Natural killer cell (primary cell): ENCODE data around the gene SCAPER. TPM values are rescaled to one million over a fixed set of nuclear protein-coding genes. Genes with fewer than 3 reads are reported as not detected.

Source experiments
- ATAC-seq, 3 donors: fragments of 150-1000 bp in 2 of 3; fragments of 200-7000 bp in 1 of 3; cut with Tn5 transposase; 1 replicate in 1 of 3; 2 replicates in 2 of 3; pipeline ENCODE4 v1.10.0; 2021; ENCODE audit warnings: mild to moderate bottlenecking in 2 of 3, moderate library complexity in 2 of 3
- DNase-seq, 2 donors: peaks; one replicate each; pipeline versions ENCODE4 v3.0.0 to v3.0.0-alpha.2; 2013 to 2021; ENCODE audit warnings: mixed read lengths in 1 of 2
- H3K27ac ChIP-seq: one replicate; pipeline ENCODE4 v1.5.1; 2013; ENCODE audit warnings: mild to moderate bottlenecking, low read length
- H3K27me3 ChIP-seq: one replicate; pipeline ENCODE4 v1.6.1; 2013; ENCODE audit warnings: low read length; ENCODE audit not compliant: control insufficient read depth, insufficient read depth
- H3K36me3 ChIP-seq: one replicate; pipeline ENCODE4 v1.6.1; 2013; ENCODE audit warnings: low read length; ENCODE audit not compliant: control insufficient read depth, insufficient read depth
- H3K4me1 ChIP-seq: one replicate; pipeline ENCODE4 v1.6.1; 2013; ENCODE audit warnings: low read length; ENCODE audit not compliant: control insufficient read depth, insufficient read depth
- H3K4me3 ChIP-seq: one replicate; pipeline ENCODE4 v1.5.1; 2013; ENCODE audit warnings: low read length
- H3K9me3 ChIP-seq: one replicate; pipeline ENCODE4 v1.6.1; 2013; ENCODE audit warnings: low read length; ENCODE audit not compliant: control insufficient read depth, insufficient read depth
- H3K27ac Mint-ChIP-seq, 2 donors: one replicate each; pipeline ENCODE4 v1.8.0; 2022; ENCODE audit warnings: mild to moderate bottlenecking in 2 of 2, mixed read lengths in 2 of 2, moderate library complexity in 1 of 2
- H3K27me3 Mint-ChIP-seq, 2 donors: one replicate each; pipeline ENCODE4 v1.8.0; 2022; ENCODE audit warnings: low read depth in 2 of 2, mixed read lengths in 2 of 2
- H3K36me3 Mint-ChIP-seq: one replicate; pipeline ENCODE4 v1.8.0; 2022; ENCODE audit warnings: mixed read lengths
- H3K4me1 Mint-ChIP-seq, 2 donors: one replicate each; pipeline ENCODE4 v1.8.0; 2022; ENCODE audit warnings: mixed read lengths in 2 of 2
- H3K4me3 Mint-ChIP-seq: one replicate; pipeline ENCODE4 v1.8.0; 2022; ENCODE audit warnings: mild to moderate bottlenecking, moderate library complexity, mixed read lengths
- H3K9me3 Mint-ChIP-seq, 2 donors: one replicate each; pipeline ENCODE4 v1.8.0; 2022; ENCODE audit warnings: mixed read lengths in 2 of 2
- WGBS: methylation state at CpG from one replicate; pipeline ENCODE4 v1.1.7; 2013; ENCODE audit warnings: missing lambda C conversion rate; ENCODE audit not compliant: insufficient coverage; 5-methylcytosine and 5-hydroxymethylcytosine counted together
- intact Hi-C: fragments of 100-400 bp; cut with micrococcal nuclease; formaldehyde crosslinking; loops from one replicate; pipeline ENCODE4 v1.14.2; 2022
- total RNA-seq, 4 donors: library from RNA; stranded (reverse); fragments of 120-200 nt in 1 of 4; gene quantifications; one replicate each; pipeline versions ENCODE4 v1.2.3 to v1.2.4, GENCODE V29; 2013 to 2022
- TF ChIP-seq, protein P1 (sequence below): fragments of 200-600 bp; IDR thresholded peaks from one replicate; pipeline ENCODE4 v1.8.0; 2022; ENCODE audit warnings: antibody characterized with exemption

The SCAPER gene
- total RNA-seq, 3 donors from 2014 or later (not counting 1 experiment from before 2014, with no cell fraction given) = 48.1 to 53.6 (median 51.8) TPM

- no peak overlapping the region for H3K4me3 ChIP-seq
- H3K27me3 ChIP-seq = no peaks in the 10 kb centered on the region
- H3K36me3 ChIP-seq = no peaks in the 10 kb centered on the region
- H3K4me1 ChIP-seq = no peaks in the 10 kb centered on the region
- H3K9me3 Mint-ChIP-seq = no peaks in the 10 kb centered on the region
- intact Hi-C loops = no loop called here
- H3K9me3 ChIP-seq = no peaks in the 10 kb centered on the region
- no peak overlapping the region for H3K27ac Mint-ChIP-seq
- no peak overlapping the region for H3K27ac ChIP-seq
- DNase-seq (no peak), ATAC-seq (no peak)
- TF ChIP-seq, protein P1, sequence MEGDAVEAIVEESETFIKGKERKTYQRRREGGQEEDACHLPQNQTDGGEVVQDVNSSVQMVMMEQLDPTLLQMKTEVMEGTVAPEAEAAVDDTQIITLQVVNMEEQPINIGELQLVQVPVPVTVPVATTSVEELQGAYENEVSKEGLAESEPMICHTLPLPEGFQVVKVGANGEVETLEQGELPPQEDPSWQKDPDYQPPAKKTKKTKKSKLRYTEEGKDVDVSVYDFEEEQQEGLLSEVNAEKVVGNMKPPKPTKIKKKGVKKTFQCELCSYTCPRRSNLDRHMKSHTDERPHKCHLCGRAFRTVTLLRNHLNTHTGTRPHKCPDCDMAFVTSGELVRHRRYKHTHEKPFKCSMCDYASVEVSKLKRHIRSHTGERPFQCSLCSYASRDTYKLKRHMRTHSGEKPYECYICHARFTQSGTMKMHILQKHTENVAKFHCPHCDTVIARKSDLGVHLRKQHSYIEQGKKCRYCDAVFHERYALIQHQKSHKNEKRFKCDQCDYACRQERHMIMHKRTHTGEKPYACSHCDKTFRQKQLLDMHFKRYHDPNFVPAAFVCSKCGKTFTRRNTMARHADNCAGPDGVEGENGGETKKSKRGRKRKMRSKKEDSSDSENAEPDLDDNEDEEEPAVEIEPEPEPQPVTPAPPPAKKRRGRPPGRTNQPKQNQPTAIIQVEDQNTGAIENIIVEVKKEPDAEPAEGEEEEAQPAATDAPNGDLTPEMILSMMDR = no peak
- WGBS = 95% methylated on average over 3 of the region's 3 CpGs
- no peaks in the 10 kb centered on the region for H3K27me3 Mint-ChIP-seq
- no peaks in the 10 kb centered on the region for H3K36me3 Mint-ChIP-seq
- no peak overlapping the region for H3K4me3 Mint-ChIP-seq
- no peaks in the 10 kb centered on the region for H3K4me1 Mint-ChIP-seq
Observed at GRCh38 chr15:76359152-76359551, 546.0 kb downstream of the SCAPER start.

- H3K27me3 Mint-ChIP-seq = no peaks in the 10 kb centered on the region
- Histone ChIP-seq H3K4me3 (no peak overlapping the region), H3K27me3 (no peaks in the 10 kb centered on the region), H3K4me1 (no peaks in the 10 kb centered on the region), H3K9me3 (no peaks in the 10 kb centered on the region), H3K36me3 (no peaks in the 10 kb centered on the region), H3K27ac (no peak overlapping the region)
- WGBS = 95% methylated on average over 3 of the region's 3 CpGs
- DNase-seq = no peak
- H3K27ac Mint-ChIP-seq = no peak overlapping the region
- no peaks in the 10 kb centered on the region for H3K4me1 Mint-ChIP-seq
- H3K9me3 Mint-ChIP-seq = no peaks in the 10 kb centered on the region
- H3K4me3 Mint-ChIP-seq = no peak overlapping the region
- TF ChIP-seq, protein P1 = no peak
- intact Hi-C loops = no loop called here
- ATAC-seq = no peak
- no peaks in the 10 kb centered on the region for H3K36me3 Mint-ChIP-seq
Observed at GRCh38 chr15:76358453-76358852, 546.7 kb downstream of the SCAPER start.

DNA sequence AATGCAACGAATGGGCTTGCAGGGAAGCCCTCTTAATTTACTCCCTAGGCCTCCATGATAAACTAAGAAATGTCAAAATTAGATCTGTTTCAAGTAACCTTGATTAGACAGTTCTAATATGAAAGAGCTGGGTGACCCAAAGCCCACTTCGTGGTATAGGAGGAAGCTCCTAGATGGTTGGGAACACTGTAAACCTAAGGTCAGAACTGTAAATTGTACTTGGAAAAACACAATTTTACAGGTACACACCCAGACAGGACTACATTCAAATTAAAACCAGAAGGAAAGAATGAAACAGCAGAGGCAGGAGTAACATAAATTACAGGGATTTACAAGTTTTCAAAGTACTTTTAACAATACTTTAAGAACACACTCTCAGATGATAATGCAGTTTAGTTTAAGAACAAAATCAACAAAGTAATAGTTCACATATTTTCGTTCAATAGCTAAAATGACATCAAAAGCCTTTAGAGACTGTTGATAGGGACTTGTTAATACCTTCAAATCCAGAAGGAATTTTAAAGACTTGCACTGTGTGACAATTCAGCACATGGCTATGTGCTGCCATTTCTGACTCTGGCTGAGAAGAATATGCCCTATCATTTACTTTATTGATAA is 550.2 kb downstream of the SCAPER start:
- intact Hi-C loops = no loop called here
- Mint-ChIP-seq H3K4me3 (no peak overlapping the region), H3K27ac (no peak overlapping the region), H3K27me3 (no peaks in the 10 kb centered on the region), H3K4me1 (no peaks in the 10 kb centered on the region), H3K9me3 (no peaks in the 10 kb centered on the region), H3K36me3 (no peaks in the 10 kb centered on the region)
- Histone ChIP-seq H3K36me3 (peaks cover 2% of the 10 kb centered on the region), H3K4me3 (no peak overlapping the region), H3K4me1 (no peaks in the 10 kb centered on the region), H3K27ac (no peak overlapping the region), H3K27me3 (no peaks in the 10 kb centered on the region), H3K9me3 (no peaks in the 10 kb centered on the region)
- TF ChIP-seq, protein P1 = no peak
- DNase-seq (no peak), ATAC-seq (no peak)
- WGBS = 95% methylated on average over 3 of the region's 3 CpGs

DNA sequence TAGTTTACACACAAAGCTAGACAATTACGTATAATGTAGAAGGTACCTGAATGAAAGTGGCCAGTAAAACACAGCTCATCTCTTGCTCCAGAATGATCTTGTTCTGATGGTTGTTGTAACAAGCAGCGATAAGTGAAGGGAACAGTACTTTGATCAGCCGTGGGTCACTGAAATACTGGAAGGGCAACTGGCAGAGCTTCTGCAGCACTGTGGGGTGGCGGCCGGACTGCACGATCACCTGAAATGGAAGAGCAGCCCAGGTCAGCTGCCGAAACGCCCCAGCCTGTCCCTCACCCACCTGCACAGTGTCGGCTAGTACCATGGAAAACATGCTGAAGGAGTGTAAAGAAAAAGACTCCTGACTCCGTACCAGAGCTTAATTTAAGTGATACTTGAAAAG is 551.2 kb downstream of the SCAPER start:
- Histone ChIP-seq H3K36me3 (peaks cover 2% of the 10 kb centered on the region), H3K4me1 (no peaks in the 10 kb centered on the region), H3K4me3 (no peak overlapping the region), H3K27me3 (no peaks in the 10 kb centered on the region), H3K9me3 (no peaks in the 10 kb centered on the region), H3K27ac (no peak overlapping the region)
- ATAC-seq = no peak
- Mint-ChIP-seq H3K27me3 (peaks cover 3 to 7% of the 10 kb centered on the region in 2 donors), H3K36me3 (no peaks in the 10 kb centered on the region), H3K4me1 (no peaks in the 10 kb centered on the region), H3K9me3 (no peaks in the 10 kb centered on the region), H3K4me3 (no peak overlapping the region), H3K27ac (no peak overlapping the region)
- intact Hi-C loops = no loop called here
- WGBS = 97% methylated on average over 9 of the region's 10 CpGs
- TF ChIP-seq, protein P1 = no peak
- DNase-seq = no peak
